GM18861 (cell line): ENCODE results near the gene SMG6.
A peak's percentile ranks its signal among the peaks of the same experiment; 100 is the strongest.
"Not testable (repeated sequence)": the region's sequence is repeated elsewhere in the genome, so short reads cannot be mapped to it uniquely, and the experiment has no call there.

Source experiments
- ATAC-seq: cut with Tn5 transposase; IDR thresholded peaks from one replicate; pipeline ENCODE4 v1.9.1; 2021; ENCODE audit not compliant: unreplicated experiment

The SMG6 gene

DNA sequence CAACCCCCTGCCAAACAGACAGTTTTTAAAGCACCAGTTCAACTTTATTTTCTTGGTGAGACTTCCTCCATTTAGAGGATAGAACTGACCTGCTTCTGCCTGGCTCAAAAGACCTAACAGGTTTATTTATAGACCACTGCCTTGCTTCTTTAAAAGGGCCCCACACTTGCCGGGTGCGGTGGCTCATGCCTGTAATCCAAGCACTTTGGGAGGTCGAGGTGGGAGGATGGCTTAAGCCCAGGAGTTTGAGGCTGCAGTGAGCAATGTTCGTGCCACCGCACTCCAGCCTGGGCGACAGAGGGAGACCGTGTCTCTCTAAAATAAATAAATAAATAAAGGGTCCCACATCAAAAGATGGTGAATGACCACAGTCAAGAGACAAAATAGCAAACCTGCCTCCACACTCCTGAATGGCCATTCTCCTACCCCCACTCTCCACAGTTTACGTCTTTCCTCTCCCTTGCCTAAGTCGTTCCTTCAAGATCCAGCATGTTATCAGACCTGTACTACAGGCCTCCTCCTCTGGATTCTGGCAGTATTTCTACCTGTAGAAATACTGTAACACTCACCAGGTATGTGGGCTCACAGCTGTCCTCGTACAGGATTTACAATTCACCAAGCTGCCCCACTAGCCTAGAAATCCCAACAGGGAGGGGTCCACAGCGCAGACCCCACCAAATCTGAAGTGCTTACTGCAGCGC lies 95.6 kb downstream of the SMG6 start:
- no peak for ATAC-seq

DNA sequence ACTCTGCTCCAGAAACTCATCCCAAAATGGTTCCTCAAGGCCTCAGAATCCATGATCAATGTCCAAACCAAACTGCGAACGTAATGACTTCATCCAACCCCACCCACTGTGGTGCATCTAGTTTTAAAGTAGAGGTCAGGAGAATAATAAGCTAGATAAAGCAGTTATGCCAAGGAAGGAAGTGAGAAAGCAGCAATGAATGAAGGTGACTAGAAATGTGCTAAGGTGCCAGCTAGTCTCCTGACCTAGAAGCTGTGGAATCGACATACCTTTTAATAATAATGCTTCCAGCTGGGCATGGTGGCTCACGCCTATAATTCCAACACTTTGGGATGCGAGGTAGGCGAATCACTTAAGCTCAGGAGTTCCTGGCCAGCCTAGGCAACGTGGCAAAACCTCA lies 99.2 kb downstream of the SMG6 start:
- ATAC-seq, result no peak

DNA sequence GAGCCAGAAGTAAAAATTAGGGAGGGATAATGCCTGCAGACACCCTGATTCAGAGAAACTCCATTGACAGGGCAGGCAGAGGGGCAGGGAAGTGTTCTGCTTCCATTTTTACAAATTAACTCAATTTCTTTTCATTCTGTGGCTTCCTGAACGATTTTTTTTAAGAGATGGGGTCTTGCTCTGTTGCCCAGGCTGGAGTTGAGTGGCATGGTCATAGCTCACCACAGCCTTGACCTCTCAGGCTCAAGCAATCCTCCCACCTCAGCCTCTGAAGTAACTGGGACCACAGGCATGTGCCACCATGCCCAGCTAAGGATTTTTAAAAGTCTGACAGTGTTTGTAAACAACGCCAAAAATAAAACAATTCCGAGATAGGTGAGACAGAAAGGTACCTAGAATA lies 99.8 kb downstream of the SMG6 start:
- no peak for ATAC-seq

DNA sequence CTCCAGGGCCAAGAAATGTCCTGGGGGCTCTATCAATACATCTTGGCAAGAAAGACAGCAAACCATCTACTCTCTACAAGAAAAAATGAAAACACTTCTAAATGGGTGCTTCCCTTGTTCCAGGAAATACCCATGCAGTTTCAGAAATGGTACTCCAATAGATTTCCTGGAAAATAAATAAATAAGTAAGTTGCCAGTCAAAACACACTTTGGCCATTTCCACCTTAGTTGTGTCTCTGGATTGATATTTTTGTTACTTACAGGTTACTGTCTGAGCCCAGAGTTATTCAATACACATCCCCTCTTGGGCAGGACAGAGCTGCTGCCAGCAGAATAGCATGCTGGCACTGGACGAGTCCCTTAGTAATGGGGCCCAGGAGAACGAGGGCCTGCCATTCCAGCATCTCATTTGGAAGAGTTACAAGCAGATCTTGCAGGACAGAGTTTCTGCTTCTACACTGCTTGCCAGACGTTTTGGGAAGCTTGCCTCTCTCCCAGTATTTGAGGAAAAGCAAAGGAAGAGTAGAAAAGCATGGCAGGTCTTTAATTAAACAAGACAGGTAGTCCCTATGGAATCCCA lies 100.5 kb downstream of the SMG6 start:
- ATAC-seq, result no peak

DNA sequence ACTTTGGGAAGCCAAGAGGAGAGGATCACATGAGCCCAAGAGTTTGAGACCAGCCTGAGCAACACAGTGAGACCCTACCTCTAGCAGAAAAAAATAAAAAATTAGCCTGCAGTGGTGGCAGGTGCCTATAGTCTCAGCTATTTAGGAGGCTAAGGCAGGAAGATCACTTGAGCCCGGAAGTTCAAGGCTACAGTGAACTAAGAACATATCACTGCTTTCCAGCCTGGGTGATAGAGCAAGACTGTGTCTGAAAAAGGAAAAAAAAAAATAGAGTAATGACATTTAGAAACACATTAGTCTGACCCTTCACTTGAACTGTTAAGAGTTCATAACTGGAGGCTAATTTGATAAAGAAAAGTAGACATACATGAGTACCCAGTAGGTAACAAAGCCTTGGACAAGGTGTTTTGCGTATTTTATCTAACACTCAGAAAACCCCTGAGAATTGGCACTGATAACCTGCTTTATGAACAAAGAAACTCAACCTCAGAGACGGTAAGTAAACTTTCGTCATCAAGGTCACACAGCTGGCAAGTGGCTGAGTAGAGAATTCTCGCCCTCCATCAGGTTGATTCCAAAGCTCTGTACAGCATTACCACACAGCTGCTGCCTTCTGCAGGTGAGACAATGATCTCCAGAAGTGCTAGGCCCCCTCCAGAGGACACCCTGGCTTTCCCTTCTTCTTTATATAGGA lies 101.1 kb downstream of the SMG6 start:
- no peak for ATAC-seq

DNA sequence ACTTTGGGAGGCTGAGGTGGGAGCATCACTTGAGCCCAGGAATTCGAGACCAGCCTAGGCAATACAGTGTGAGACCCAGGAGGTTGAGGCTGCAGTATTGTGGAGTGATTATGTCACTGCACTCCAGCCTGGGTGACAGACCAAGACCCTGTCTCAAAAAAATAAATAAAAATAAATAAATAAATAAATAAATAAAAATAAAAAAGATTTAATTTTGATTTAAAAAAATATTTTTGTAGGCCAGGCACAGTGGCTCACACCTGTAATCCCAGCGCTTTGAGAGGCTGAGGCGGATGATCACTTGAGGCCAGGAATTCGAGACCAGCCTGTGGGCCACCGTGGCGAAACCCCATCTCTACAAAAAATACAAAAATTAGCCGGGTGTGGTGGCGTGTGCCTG lies 104.2 kb downstream of the SMG6 start:
- ATAC-seq, result not testable (repeated sequence)

DNA sequence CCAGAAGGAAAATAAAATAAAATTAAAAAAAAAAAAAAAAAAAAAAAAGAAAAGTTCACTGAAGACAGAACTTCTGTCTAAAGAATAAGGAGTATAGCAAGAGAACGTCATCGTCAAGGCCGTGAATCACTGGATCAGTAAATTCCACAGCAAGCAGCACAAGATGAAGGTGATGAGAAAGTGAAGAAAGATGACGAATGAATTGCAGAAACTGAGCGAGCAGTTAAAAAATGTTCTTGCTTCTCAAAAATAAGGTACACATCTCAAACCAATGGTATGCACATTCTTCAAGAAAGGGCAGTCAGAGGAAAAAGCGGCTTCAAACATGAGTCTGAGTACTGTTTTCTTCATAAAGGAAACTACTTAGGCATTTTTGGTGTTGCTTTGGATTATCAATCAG lies 104.7 kb downstream of the SMG6 start:
- no peak for ATAC-seq

DNA sequence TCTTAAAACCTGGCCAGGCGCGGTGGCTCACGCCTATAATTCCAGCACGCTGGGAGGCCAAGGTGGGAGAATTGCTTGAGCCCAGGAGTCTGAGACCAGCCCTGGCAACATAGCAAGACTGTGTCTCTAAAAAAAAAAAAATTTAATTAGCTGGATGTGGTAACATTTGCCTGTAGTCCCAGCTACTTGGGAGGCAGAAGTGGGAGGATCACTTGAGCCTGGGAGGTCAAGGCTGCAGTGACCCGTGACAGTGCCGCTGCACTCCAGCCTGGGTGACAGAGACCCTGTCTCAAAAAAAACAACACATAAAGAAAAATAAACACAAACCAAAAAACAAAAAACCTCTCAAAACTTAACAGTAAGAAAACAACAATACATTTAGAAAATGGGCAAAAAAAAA lies 106.3 kb downstream of the SMG6 start:
- no peak for ATAC-seq

DNA sequence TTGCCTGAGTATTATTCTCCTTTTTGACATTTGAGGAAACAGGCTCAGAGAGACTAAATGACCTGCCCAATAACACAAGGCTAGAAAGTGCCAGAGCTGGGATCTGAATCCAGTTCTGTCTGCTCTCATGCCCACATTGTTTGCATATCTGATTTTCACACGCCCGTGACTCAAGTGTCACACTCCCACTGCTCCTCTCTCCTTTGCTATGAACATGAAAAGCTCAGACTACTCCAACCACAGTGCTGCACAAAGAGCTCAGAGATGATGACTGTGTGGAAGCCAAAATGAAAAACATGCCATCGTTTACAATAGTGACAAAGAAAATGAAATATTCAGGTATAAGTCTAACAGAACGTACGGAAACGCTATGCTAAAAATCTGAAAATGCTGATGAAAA lies 107.9 kb downstream of the SMG6 start:
- no peak for ATAC-seq

DNA sequence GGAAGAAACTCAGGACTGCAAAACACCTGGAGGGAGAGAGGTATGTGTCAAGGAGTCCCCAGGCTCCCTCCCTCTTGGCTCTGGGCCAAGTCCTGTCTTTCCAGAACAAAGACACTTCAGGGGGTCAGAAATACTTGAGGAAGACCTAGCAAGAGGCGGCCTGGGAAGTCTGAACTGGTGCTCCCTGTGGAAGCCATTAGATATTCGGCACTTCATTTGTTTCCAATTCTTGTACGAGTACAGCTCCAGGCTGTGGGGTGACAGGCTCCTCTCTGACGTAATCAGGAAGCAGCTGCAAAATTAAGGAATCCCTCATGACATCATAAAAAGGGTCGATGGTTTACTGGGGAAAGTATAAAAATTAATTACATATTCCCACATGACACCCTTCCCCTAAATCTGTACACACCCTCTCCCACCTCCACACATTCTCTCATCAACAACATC lies 108.7 kb downstream of the SMG6 start:
- ATAC-seq, result no peak

DNA sequence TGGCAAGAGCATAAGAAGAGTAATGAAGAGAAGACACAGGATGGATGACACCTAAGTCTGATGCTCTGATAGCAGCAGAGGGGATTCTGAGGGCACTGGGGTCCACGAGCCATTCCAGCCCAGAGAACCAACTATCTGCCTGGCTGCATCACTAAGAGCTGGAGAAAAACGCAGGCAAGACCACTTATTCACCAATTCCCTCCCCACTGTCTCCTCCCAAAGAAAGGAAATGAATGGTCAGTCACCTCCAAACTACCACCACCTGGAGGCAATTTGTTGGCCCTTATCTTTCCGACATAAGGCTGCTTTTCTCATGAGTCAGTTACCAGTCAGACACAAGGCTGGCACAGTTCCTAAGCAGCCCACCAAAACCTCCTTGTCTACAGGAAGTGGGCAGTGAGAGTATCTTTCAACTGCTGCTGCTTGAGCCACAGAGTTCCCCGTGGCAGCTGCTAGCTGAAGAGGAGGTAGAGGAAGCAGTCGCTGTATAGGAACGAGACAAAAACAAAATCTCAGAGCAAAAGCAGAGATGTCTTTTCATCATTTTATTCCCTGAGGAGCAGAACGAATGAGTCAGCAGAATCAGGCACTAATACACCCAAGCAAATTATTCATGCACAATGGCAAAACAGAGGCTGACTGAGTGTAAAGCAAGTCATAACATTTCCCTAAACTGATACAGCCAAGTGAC lies 111.1 kb downstream of the SMG6 start:
- ATAC-seq, result peak; percentile 63

DNA sequence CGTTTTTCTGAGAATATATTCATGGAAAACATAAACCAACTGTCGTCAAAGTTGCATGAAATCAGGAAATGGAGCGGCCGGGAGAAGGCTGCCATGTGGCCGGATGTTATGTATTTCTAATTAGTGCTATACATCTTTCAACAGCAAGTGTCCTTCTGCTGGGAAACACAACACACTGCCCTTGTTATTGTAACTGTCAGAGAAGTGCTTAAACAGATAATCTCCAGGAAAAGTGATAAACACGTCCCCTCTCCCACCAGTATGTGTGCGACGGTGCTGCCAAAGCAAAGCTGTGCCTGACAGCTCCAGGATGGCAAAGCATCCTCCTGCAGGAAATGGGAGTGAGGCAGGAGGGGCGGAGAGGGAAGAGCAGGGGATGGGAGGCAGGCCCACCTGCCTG lies 111.8 kb downstream of the SMG6 start:
- ATAC-seq, result no peak

DNA sequence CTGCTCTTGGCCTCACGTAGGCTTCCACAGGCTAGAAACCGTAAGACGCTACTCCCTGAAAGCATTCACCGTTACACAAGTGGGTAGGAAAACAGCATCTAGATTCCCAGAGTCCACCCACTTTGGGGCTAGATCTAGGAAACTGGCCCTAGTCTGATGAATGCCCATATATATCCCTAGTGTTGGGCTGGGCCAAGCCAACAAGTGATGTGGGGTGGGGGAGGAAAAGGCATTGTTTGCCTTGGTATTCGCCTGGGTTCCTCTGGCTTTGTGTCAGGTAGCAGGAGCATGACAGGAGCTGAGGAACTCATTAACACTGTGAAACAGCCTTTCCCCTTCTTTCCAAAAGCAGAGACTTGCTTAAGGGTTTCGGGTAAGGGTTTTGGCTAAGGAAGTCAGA lies 112.4 kb downstream of the SMG6 start:
- no peak for ATAC-seq

DNA sequence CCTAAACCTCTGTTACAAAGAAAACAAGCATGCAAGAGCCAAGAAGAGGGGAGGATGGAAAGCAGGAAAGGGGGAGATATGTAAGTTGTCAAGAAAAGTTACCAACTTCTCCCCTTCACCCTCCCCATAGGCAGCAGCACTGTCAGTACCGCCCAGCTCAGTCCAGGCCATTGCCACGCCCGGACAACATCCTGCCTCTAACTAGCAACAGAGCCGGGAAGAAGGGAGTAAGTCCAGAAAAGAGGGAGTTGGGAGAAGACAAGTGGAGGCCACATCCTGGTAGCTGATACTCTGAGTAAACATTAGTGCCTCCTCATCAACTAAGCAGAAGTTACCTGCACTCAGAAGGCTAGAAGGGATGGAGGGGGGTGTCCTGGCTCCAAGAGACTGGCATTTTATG lies 113.6 kb downstream of the SMG6 start:
- no peak for ATAC-seq

DNA sequence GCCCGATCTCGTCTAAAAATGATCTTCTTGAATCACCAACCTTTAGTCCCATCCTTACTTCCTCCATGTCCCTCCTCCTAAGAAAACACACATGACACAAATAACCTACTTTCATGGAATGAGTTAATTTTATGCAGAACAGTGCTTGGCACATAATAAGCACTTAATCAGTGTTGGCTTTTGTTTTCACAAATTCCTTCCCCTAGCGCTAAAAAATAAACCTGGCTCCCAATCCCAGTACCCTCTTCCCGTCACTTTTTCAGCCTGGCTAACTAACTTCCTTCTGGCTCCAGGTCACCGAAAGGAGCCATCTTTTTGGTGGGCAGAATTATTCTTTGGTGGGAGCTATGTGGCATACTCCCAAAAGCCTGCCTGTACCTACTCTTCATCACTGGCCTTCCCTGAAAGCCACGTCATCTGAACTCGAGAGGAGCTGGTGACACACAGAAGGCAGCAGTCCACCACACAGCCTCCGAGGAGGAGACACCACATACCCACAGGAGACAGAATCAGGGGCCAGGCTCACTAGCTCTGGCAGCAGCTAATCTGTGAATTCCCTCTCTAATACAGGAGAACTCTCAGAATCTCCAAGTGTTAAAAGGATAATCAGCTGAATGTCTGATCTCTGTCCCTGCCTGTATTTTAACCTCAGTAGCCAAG lies 114.5 kb downstream of the SMG6 start:
- ATAC-seq, result no peak

DNA sequence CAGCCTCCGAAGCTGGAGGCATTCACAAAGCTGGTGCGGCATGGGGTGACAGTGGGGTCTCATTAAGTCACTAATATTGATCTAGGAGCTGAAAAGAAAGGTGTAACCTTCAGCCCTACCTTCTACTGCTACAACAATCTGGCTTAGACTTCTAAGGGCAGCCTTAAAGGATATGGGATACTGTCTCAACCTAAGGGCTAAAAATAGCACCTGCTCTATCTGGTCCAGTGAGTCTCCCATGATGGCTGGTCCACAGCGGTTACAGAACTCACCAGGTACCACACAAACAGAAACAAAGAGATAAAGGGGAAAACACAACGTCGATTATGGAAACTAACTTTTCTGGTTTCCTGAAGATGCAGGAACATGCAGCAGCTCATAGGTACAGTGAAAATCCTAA lies 115.8 kb downstream of the SMG6 start:
- ATAC-seq, result no peak

DNA sequence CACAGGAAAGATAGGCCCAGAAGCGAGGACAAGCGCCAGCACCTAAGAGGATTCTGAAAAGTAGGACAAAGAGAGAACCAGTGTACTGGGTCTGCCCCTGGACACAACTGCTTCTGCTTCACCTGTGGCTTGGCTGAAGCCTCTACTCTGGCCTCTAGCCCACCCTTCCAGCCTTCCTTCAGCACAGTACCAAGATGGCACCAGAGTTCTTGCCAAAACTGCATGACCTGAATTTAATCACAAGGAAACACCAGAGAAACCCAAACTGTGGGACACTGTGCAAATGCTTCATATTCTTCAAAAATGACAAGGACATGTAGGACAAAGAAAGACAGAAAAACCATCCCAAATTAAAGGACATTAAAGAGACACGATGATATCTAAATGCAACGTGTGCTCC lies 116.6 kb downstream of the SMG6 start:
- ATAC-seq, result no peak

DNA sequence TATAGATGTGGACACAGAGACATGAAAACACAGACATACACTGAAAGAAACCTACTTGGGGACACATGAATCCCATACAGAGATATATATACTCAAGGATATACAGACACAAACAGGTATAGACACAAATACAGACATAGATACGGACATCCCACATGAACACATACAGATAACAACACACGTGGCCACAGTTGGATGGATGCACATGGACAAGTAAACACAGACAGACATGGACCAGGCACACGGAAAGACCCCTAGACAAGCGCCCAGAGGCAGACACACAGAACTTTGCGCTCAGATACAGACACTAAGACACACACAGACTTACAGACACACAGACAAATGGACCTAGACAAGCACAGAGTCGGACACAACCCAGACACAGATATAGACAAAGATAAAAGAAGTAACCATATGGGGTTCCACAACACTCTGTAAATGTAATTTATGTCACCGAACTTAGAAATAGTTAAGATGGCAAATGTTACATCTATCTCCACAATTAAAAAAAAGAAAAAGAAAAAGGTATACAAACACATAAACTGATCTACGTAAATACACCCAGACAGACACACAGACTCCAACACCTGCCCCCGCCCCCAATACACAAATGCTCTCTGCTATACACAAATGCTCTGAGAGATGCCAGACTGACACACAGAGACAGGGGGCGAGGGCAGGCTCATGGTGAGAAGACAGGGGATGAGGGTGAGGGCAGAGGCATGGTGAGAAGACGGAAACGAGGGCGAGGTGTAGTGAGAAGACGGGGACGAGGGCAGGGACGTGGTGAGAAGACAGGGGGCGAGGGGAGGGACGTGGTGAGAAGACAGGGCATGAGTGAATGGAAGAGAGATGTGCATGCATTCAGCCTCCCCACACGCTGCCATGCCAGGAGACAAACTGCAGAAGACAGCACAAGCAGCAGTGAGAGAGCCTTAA lies 118.3 kb downstream of the SMG6 start:
- no peak for ATAC-seq

DNA sequence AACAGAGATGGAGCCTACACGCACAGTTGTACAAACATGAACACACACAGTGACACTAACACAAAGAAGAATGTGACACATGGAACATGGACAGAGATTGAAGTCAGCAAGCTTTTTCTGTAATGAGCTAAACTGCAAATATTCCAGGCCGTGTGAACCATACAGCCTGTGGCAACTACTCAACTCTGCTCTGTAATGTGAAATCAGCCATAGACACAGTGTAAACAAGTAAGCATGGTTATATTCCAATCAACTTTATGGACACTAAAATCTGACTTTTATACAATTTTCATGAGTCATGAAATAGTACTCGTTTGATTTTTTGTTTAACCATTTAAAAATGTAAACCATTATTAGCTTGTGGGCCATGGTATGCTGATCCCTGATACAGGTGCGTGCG lies 120.2 kb downstream of the SMG6 start:
- ATAC-seq, result no peak

DNA sequence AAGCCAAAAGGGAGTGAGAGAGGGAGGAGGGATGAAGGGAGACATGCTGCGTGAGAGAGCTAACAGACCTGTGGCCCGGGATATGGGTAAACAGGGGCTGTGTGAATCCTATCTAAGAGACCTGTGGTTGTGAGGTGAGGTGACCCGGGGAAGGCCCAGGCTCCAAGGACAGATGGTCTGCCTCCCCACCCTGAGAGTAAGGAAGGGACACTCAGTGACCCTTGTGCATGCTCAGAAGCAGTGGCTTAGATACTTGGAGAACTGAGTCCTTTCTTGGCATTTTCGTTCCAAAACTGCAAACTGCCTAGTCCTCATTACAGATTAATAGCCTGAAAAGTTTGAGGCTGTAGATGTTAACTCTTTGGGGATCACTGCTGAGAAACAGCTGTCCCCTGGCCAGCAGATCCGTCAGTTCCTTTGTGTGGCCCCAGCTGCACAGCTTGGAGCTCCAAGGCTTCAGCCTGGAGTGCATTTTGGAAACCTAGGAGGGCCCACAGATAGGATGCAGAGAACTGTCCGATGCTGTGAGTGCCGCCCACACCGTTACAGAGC lies 121.6 kb downstream of the SMG6 start:
- no peak for ATAC-seq
